ENCODE measurements around the gene MAP3K5. TPM values are rescaled to one million over a fixed set of nuclear protein-coding genes. Genes with fewer than 3 reads are reported as not detected.
"Not testable (repeated sequence)": the region's sequence is repeated elsewhere in the genome, so short reads cannot be mapped to it uniquely, and the experiment has no call there.

MAP3K5 gene, protein sequence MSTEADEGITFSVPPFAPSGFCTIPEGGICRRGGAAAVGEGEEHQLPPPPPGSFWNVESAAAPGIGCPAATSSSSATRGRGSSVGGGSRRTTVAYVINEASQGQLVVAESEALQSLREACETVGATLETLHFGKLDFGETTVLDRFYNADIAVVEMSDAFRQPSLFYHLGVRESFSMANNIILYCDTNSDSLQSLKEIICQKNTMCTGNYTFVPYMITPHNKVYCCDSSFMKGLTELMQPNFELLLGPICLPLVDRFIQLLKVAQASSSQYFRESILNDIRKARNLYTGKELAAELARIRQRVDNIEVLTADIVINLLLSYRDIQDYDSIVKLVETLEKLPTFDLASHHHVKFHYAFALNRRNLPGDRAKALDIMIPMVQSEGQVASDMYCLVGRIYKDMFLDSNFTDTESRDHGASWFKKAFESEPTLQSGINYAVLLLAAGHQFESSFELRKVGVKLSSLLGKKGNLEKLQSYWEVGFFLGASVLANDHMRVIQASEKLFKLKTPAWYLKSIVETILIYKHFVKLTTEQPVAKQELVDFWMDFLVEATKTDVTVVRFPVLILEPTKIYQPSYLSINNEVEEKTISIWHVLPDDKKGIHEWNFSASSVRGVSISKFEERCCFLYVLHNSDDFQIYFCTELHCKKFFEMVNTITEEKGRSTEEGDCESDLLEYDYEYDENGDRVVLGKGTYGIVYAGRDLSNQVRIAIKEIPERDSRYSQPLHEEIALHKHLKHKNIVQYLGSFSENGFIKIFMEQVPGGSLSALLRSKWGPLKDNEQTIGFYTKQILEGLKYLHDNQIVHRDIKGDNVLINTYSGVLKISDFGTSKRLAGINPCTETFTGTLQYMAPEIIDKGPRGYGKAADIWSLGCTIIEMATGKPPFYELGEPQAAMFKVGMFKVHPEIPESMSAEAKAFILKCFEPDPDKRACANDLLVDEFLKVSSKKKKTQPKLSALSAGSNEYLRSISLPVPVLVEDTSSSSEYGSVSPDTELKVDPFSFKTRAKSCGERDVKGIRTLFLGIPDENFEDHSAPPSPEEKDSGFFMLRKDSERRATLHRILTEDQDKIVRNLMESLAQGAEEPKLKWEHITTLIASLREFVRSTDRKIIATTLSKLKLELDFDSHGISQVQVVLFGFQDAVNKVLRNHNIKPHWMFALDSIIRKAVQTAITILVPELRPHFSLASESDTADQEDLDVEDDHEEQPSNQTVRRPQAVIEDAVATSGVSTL (N-terminal part only)
- total RNA-seq = 2.2 and 3.3 TPM in 2 replicates

DNA sequence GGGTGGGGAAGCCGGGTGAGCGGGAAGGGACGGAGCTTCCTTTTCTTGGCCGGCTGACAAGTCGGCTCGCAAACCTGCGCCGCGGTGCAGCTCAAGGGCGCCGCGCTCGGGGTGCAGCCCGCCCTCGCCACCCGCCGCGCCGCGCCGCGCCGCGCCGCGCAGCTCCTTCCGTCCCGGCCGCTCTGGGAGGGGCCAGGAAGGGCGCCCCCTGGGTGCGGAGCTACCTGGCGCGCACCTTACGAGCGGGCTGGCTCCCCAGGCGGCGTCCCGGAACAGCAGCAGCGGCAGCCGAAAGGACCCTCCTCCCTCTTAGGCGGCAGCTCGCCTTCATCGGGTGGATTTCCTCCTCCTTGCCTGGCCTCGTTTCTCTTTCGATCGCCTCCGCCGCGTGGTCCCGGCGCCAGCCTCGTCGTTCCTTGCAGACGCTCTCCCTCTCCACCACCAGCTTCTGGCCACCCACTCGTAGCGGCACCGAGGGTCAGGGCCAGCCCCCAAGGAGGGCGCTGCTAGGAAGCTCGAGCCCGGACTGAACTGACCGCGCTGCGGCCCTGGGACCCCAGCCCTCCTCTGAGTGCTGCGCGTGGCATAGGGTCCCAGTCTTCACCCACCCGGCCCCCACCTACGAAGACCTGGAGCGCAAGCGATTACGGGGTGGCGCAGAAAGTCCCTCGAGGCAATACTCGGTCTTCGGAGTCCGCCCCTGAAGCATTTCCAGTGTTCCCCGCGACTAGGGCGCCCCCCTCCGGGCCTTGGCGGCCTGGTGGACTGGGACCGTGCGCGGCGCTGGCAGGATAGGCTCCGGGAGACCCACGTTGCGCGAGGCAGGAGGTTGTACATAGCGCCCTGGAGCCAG lies at the start of gene MAP3K5:
MAP3K5 (minus strand) TSS at position 68 of the 853 bp plus-strand sequence. CDS start 320 bp downstream, outside the sequence.
- peak; percentile 92 to 93 for DNase-seq (ENCODE audit: low read depth in 2 of 2)

DNA sequence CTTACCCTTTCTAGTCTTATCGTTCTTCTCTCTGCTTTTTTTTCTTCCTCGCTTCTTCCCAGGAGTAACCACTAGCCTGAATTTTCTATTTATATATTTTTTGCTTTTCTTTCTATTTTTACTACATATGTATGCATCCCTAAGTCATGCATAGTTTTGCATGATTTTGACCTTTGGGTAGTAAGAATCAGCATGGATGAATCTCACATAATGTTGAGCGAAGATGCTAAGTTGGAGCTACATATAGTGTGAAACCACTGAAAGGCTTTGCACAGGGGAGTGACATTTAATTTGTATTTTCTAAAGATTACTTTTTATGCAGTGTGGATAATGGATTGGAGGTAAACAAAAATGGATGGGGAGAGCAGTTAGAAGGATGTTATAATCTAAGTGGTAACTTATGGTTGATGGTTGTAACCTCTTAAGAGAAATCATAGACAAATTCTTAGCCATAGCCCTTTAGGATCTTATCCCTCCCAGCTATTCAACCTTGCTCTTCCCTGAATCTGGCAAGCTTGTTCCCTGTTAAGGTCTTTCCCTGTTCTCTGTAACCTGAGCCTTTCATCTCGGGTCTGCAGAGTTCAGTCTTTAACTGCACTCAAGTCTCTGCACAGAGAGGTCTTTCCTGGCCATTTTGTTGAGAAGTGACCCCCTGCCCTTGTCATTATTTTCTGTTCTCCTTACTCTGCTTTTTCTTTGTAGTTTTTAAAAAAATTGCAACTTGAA lies 48.2 kb upstream of the MAP3K5 start:
- no peak for DNase-seq (ENCODE audit: low read depth in 2 of 2)

DNA sequence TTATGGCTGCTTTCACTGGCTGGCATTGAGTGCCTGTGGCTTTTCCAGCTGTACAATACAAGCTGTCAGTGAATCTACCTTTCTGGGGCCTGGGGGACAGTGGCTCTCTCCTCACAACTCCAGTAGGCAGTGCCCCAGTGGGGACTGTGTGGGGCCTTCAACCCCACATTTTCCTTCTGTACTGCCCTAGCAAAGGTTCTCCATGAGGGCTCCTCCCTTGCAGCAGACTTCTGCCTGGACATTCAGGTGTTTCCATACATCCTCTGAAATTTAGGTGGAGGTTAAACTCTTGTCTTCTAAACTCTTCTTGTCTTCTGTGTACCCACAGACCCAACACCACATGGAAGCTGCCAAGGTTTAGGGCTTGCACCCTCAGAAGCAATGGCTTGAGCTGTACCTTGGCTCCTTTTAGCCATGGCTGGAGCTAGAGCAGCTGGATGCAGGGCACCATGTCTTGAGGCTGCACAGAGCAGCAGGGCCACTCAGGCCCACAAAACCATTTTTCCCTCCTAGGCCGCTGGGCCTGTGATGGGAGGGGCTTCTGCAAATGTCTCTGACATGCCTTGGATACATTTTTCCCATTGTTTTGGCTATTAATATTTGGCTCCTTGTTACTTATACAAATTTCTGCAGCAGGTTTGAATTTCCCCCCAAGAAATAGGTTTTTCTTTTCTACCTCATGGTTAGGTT lies 39.7 kb upstream of the MAP3K5 start:
- no peak for DNase-seq (ENCODE audit: low read depth in 2 of 2)

DNA sequence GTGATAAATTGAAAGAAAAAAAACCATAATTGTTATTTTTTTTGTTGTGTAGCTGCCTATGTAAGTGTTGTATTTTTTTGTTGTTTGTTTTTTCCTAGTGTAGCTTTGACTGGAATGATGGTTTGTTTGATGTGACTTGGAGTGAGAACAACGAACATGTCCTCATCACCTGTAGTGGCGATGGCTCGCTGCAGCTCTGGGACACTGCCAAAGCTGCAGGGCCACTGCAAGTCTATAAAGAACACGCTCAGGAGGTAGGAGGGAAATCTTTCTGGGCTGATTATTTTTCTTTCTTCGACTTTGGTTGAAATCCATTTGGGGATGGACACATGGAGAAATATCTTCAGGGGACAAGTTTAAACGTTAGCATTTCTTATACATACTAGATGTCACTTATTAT lies 33.9 kb upstream of the MAP3K5 start:
- no peak for DNase-seq (ENCODE audit: low read depth in 2 of 2)

DNA sequence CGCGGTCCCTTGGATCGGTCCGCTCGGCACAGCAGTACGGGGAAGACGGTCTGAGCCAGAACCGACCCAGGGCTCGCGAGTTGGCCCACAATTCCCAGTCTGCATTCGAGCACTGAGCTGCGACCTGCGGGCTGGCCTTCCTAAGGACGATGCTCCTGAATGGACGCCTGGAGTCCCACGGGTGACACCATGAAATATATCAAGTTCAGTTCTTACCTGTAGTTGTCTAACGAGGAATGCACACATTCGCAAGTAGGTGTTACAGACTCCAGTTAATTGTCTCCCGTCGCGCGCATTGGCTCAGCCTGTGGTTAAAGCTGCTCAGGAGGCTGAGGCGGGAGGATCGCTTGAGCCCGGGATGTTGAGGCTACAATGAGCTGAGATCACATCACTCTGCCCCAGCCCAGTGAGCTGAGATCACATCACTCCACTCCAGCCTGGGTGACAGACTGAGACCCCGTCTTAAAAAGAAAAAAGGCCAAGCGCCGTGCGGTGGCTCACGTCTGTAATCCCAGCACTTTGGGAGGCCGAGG lies 30.9 kb upstream of the MAP3K5 start:
- DNase-seq (ENCODE audit: low read depth in 2 of 2) = no peak

DNA sequence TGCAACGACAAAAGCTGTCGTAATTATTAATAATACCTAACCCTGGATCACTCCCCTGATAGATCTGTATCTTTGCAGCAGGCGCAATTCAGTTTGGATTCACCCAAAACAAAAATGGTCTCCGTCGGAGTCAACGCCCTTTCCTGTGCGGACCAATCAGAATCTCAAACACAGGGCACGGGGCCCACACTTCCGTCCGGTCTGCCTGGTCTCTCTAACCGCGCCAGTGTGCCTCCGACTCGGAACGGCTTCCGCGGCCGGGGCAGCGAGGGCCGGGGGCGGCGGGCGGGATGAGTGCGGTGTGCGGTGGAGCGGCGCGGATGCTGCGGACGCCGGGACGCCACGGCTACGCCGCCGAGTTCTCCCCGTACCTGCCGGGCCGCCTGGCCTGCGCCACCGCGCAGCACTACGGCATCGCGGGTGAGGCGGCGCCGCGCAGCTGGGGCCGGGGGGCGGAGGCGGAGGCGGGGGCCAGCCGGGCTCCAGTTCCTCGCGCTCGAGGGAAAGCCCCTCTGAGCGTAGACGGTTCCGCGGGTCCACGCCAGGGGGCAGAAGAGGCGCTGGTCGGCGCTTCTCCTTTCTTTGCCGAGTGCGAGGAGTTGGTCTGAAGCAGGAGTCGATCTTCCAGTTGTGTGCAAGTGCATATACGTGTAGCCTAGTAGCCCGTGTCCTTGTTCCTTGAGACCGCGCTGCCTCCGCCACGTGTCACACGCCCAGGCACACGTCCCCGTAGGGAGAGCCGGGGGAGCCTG lies 30.3 kb upstream of the MAP3K5 start, which contains the start of gene PEX7:
PEX7 (plus strand) TSS at position 217 of the 752 bp plus-strand sequence; CDS start at position 291, 74 bp downstream.
- DNase-seq (ENCODE audit: low read depth in 2 of 2) = peak; percentile 93 to 94

DNA sequence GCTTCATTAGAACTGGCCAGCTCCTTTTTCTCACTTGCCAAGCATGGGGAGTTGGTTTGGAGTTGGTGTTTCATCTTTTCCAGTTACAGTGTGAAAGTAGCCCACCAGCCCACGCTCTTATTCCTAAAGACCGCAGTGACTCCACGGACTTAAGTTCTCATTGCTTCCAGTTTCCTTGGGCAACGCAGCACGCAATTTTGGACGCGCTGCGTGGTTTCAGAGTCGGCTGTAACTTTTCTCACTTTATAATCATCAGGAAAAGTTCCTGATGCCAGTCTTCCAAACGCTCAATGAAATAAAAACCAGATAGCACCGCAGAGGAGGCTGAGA lies 29.7 kb upstream of the MAP3K5 start:
- peak in 1 of 2 donors; percentile 57 for DNase-seq (ENCODE audit: low read depth in 2 of 2)

DNA sequence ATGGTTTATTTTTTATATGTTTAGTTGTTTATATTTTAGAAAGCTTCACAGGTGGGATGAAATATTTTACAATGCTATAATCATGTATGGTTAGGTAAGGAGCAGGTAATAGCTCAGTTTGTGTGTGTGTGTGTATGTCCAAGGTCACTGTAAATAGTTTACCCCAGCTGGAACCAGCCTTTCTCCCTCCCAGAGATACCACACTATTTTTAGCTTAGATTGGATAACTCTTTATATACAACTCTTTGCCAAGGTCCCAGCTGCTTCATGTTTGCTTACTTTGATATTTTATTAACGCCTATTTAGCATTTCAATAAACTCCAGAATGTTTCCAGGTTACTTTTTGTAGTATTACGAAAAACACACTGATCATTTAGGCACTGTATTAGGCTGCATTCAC lies 28.3 kb upstream of the MAP3K5 start:
- DNase-seq (ENCODE audit: low read depth in 2 of 2) = no peak

DNA sequence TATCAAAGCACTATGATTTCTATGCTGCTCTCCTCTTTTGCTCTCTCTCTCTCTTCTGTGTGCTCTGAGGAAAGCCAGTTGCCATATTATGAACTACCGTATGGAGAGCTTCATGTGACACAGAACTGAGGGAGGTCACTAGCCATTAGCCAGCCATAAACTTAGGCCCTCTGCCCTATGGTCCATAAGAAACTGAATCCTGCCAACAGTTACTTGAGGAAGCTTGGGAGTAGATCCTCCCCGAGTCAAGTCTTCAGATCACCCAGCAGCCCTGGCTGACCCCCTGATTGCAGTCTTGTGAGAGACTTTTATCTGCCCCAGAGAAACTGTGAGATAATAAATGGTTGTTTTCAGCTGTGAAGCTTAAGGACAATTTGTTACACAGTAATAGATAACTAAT lies 24.4 kb upstream of the MAP3K5 start:
- no peak for DNase-seq (ENCODE audit: low read depth in 2 of 2)

DNA sequence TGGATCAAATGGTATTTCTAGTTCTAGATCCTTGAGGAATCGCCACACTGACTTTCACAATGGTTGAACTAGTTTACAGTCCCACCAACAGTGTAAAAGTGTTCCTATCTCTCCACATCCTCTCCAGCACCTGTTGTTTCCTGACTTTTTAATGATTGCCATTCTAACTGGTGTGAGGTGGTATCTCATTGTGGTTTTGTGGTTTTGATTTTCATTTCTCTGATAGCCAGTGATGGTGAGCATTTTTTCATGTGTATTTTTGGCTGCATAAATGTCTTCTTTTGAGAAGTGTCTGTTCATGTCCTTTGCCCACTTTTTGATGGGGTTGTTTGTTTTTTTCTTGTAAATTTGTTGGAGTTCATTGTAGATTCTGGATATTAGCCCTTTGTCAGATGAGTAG lies 23.3 kb upstream of the MAP3K5 start:
- not testable (repeated sequence) for DNase-seq (ENCODE audit: low read depth in 2 of 2)

DNA sequence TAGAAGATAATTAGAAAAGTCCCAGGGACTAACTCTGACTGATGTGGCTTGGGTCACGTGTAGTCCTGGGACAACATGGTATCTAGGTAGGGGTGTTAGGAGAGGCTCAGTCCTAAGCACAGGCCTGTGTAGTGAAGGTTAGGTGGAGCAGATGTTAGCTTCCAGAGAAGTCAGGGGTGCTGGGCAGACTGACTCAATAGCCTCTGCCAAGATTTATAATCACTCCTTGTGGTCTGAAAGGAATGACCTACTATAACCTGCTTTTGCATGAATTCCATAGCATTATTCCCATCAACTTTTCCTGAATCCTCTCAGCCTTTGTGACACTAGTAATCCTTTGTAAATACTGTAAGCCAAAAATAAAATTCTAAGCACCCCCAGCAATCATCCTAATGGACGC lies 19.9 kb upstream of the MAP3K5 start:
- DNase-seq (ENCODE audit: low read depth in 2 of 2) = no peak

DNA sequence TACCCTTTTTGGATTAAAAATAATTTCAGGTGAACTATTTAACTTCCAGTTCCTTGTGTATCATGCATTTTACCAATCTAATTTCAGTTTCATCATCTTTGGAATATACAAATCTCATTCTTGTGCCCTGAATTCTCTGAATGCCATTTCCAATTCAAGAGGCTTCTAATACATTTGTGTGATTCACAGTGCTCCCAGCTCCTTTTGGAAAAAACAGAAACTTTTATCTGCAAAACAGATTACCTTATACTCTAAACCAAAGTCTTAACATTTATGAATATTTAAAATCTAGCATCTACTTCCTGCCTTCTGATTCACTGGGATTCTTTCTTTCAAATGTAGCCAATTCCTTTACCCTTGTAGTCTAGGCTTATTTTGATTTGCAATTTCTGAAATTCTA lies 19.0 kb upstream of the MAP3K5 start:
- no peak for DNase-seq (ENCODE audit: low read depth in 2 of 2)

DNA sequence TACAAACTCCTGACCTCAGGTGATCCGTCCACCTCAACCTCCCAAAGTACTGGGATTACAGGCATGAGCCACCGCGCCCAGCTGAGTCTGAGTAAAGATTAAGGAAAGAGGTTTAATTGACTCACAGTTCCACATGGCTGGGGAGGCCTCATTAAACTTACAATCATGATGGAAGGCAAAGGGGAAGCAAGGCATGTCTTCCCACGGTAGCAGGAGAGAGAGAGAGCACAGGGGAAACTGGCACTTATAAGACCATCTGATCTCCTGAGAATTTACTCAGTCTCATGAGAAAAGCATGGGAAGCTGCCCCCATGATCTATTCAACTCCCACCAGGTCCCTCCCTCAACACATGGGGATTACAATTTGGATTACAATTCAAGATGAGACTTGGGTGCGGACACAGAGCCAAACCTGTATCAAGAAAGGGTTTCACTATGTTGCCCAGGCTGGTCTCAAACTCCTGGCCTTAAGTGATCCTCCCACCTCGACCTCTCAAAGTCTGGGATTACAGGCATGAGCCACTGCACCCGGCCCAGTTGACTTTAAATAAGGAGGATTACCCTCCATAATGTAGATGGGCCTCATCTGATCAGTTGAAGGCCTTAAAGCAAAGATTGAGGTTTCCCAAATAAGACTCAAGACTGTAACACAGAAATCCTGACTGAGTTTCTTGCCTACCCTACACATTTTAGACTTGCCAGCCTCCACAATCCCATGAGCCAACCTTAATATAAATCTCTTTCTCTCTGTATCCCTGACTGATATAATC lies 17.0 kb upstream of the MAP3K5 start:
- no peak for DNase-seq (ENCODE audit: low read depth in 2 of 2)

DNA sequence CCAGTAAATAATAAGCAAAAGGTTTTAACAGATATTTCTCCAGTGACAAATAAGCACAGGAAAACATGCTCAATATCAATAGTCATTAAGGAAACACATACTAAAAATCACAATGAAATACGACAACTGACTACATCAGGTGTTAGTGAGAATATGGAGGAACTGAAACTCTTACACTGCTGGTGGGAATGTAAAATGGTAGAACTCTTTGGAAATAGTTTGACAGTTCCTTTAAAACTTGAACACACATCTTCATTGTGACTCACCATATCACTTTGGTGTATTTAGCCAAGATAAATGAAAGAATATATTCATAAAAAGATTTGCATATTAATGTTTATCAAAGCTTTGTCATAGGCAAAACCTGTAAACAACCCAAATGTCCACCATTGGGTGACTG lies 11.3 kb upstream of the MAP3K5 start:
- DNase-seq (ENCODE audit: low read depth in 2 of 2) = no peak

DNA sequence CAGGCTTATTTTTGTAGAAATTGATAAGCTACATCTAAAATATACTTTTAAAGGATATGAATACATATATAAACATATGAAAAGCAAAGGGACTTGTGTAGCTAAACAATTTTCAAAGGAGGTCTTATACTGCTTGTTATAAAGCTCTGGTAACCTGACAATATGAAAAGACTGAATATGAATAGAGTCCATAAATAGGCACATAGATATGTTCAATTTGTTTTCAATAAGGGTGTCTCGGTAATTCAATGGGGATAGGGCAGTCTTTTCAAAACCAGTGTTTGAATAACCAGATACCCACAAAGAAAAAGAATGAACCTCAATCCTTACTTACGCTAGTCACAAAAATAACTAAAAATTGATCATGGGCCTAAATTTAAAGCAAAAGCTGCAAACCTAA lies 9.3 kb upstream of the MAP3K5 start:
- DNase-seq (ENCODE audit: low read depth in 2 of 2) = no peak

DNA sequence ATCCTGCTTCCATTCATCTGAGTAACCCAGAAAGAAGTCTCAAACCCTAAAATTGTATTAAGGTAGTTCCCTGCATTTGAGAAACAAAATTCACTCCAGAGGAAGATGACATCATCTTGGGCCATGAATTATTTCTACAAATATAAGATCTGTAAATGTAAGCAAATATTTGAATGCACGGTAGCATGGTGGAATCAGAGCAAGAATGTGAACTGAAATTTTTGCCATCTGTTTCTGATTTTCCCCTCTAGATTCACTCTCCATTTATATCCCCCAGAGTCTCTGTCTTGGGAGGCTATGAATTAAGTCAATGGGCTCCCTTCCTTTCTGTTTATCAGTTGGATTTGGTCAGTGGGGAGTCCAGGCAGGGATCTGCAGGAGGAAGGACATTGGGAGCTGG lies 5.8 kb upstream of the MAP3K5 start:
- DNase-seq (ENCODE audit: low read depth in 2 of 2) = no peak

DNA sequence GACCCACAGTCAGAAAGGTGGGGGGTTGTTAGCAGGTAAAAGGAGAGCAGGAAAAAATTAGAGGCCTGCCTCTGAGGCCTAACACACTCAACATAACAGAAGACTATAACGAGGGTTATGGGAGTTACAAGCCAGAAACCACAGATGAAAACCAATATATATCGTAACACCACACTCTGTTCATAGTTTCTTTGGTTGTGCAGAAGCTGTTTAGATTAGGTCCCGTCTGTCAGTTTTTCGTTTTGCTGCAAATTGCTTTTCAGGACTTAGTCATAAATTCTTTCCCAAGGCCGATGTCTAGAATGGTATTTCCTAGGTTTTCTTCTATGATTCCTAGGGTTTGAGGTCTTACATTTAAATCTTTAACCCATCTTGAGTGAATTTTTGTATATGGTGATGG lies 3.7 kb upstream of the MAP3K5 start:
- DNase-seq (ENCODE audit: low read depth in 2 of 2) = no peak

DNA sequence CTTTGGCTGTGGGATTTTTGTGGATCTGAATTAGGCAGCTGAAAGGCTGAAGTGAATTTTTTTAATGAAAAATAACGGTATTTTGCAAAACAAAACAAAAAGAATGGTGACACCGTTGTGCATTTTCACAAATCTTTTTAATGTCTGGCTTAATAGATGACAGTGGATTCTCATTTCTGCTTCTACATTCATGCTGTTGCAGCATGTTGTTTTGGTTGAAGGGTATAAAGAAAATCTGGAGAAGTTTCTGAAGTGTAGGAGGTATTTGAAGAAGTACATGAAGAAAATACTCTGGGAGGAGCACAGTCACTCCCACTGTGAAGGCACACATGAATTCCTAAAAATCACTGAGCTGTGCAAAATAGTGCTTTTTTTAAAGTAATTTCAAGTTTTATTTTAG lies 3.1 kb upstream of the MAP3K5 start:
- no peak for DNase-seq (ENCODE audit: low read depth in 2 of 2)
